Mucosa of gallbladder (tissue), 1 donor: ENCODE results near the gene COMMD1. TPM values are rescaled to one million over a fixed set of nuclear protein-coding genes. Genes with fewer than 3 reads are reported as not detected.
"Not testable (repeated sequence)": the region's sequence is repeated elsewhere in the genome, so short reads cannot be mapped to it uniquely, and the experiment has no call there.

Experiments used
- DNase-seq: peaks from one replicate; pipeline ENCODE4 v3.0.0-alpha.2; 2020; ENCODE audit warnings: low spot score
- total RNA-seq: library from RNA; stranded (reverse); gene quantifications from one replicate; pipeline ENCODE4 v1.2.1, GENCODE V29; 2021
- donor health status: DM: no; HTN: no; CAD: no.

Gene COMMD1
- total RNA-seq, result 35.0 TPM

DNA sequence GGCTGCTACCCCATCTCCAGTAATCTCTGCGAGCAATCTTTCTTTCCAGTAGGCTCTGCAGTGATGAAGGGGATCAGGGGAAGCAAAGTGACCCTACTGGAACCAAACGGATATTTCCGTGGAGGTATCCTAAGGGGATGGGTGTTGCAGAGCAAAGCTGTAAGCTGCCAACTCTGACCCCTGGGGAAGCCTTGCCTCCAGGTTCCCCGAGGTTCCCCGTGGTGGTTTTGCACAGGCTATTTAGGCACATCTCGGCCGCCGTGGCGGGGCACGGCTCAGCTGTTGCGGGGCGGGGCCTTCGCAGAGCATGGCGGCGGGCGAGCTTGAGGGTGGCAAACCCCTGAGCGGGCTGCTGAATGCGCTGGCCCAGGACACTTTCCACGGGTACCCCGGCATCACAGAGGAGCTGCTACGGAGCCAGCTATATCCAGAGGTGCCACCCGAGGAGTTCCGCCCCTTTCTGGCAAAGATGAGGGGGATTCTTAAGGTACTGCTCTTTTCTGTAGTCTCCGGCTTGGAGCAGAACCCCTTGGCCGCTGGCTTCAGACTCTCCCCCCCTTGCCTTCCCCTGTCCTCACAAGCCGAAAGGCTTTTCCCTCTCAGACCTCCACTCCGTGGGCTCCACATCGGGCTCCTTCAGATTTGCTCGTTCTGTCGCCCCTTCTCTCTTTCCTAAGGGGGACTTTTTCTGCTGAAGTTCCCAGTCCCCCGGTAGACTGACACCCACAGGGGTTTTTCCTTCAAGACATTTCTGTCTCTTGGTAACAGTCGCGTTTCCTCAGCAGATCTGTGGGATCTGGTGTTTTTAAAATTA is at the start of gene COMMD1:
TSS of gene COMMD1 (plus strand) at position 303 of the 814 bp plus-strand sequence. CDS start at position 308, 5 bp downstream.
- DNase-seq, result peak; percentile 82

DNA sequence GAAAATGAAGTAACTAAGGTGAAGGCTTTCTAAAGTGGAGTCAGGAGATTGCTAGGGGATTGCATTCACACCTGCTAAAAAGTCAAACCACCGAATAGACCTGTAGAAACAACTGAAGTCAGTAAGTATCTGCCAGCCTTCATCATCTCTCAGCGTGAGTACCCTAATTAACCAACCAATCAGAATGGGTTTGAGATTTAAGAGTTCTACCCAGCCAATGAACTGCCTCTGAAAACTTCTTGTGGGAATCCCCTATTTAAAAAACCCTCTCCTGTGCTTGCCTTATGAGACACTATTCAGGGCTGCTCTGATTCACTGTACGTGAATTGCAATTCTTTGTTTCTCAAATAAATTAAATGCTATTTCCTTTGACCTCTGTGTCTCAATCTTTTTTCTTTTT is 48.2 kb upstream of the COMMD1 start:
- DNase-seq, result no peak

- no peak for DNase-seq
Observed at GRCh38 chr2:61862085-61862484, 43.4 kb upstream of the COMMD1 start.

GRCh38 chr2:61866482-61867089 is 38.9 kb upstream of the COMMD1 start:
- DNase-seq, result not testable (repeated sequence)

DNA sequence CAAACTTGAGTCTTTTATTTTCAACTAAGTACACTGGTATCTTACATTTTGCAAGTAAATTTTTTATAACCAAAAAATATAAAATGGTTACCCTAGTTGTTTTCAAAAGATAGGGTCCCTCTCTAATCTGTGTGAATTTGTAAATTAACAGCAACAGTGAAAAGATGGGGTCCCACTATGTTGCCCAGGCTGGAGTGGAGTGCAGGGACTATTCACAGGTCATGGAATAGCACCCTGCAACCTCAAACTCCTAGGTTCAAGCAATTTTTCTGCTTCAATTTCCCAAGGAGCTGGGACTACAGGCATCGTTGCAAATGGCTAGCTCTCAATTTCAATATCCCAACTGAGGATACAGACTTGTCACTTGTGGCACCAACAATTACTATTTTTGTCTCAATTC is 29.1 kb upstream of the COMMD1 start:
- no peak for DNase-seq

- no peak for DNase-seq
Observed at GRCh38 chr2:61877571-61878245, 27.8 kb upstream of the COMMD1 start.

GRCh38 chr2:61878761-61879160 is 26.7 kb upstream of the COMMD1 start:
- DNase-seq, result no peak

- DNase-seq, result not testable (repeated sequence)
Observed at GRCh38 chr2:61879351-61879750, 26.1 kb upstream of the COMMD1 start.

GRCh38 chr2:61882850-61883249 is 22.6 kb upstream of the COMMD1 start:
- no peak for DNase-seq

DNA sequence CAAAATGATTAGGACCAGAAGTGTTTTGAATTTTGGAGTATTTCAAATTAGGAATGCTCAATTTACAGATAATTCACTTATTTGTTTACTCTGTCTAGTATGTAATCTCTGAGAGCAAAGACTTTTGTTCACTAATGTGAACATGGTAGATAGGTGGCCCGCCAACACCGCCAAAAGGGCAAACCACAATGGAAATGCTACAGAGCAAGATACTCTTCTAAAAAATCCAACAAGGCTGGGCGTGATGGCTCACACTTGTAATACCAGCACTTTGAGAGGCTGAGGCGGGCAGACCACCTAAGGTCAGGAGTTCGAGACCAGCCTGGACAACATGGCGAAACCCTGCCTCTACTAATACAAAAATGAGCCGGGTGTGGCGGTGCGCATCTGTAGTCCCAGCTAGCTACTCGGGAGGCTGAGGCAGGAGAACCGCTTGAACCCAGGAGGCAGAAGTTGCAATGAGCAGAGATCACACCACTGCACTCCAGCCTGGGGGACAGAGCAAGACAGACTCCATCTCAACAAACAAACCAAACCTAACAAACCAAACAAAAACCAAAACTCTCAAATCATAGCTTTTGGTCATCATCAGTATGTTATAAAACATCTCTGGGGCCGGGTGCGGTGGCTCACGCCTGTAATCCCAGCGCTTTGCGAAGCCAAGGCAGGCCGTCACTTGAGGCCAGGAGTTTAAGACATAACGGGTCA is 19.4 kb upstream of the COMMD1 start:
- no peak for DNase-seq

DNA sequence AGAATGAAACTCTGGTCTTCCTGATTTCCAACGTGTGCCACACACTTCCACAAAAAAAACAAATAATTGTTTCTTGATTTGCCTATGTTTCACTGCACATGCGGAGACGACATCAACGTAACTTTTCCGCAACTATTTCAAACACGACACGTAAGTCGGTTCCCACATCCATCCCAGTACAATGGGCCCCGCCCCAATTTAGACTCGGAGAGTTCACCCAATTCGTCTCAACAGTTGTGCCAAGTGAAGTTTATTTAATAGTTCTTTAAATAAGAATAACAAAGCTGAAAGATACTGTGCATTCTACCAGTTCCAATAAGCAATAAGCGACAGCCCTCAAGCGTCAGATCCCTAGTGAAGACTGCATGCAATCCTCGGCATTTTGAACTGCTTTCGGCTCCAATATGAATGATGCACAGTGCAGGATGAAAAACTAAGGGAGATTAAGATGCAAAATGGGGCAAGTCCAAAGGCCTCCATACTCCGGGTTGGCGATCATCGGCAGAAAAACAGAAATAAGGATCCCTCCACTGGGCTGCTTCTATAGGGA is 17.7 kb upstream of the COMMD1 start:
- no peak for DNase-seq

- DNase-seq, result peak; percentile 91
Observed at GRCh38 chr2:61888267-61889055, 17.0 kb upstream of the COMMD1 start, which contains the start of gene CCT4. Gene CCT4 (minus strand): TSS chr2:61888656. CDS start chr2:61888507, 149 bp downstream.

DNA sequence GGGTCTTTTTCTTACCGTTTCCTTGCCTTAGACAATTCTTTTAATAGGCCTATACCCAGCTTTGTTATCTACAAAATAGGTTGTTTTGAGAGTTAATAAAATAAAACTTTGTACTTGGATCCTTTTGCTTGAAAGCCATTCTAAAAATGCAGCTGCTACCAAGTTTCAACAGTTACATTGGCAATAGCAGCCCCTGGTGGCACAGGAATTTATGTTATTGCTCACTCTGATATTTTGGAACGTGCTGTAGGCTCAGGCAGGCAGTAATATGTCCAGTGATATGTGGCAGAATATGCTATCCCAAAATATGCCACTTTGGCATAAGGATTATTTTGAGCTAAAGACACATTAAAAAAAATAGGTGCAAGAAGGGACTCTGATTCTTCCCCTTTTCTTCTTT is 6.7 kb upstream of the COMMD1 start:
- DNase-seq, result no peak

DNA sequence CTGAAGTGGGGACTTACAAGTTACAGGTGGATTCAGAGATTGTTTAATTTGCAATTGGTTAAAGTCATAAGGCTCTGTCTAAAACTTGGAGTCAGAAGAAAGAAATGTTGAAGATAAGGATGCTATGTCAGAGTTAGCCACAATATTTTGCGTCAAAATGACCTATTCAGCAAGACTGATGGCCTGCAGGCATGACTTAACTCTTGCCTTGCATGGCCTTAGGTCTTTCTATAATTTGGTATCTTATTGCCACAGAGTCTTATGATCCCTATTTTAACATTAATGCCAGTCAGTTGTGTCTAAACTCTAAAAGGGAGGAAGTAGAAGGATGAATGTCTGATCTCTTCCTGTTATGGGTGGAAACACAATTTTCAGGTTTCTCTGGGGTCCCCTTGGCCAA is 5.2 kb upstream of the COMMD1 start:
- DNase-seq, result no peak

DNA sequence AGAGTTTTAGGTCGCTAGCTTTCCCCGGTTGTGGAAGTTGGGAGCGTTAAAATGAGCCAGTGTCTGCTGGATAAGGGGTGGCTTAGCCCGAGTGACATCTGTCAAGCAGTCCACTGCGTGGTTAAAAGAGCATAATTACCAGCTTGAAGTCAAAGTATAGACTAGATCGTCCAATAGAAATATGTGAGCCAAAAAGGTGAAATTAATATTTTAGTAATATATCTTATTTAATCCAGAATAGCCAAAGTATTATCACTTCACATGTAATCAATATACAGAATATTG is 654 bp downstream of the COMMD1 start:
- no peak for DNase-seq

GRCh38 chr2:61909116-61909515 is 3.6 kb downstream of the COMMD1 start:
- DNase-seq, result no peak

GRCh38 chr2:61910603-61911002 is 5.1 kb downstream of the COMMD1 start:
- DNase-seq, result no peak

DNA sequence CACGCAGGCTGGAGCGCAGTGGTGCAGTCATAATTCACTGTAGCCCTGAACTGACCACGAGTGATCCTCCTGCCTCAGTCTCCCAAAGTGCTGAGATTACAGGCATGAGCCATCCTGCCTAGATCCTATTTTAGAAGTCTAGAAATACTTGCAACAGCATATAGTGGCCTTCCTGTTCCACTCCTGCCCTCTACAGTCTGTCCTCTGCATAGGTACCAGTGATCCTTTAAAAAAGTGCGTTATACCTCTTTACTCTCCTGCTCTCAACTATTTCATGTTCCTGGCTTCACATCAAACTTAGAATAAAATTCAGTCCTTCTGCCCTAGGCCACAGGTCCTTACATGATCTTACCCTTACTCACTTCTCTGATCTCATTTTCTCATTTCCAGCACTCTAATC is 6.0 kb downstream of the COMMD1 start:
- DNase-seq, result no peak

- DNase-seq, result not testable (repeated sequence)
Observed at GRCh38 chr2:61914794-61915193, 9.3 kb downstream of the COMMD1 start.

- DNase-seq, result no peak
Observed at GRCh38 chr2:61920548-61920947, 15.1 kb downstream of the COMMD1 start.

DNA sequence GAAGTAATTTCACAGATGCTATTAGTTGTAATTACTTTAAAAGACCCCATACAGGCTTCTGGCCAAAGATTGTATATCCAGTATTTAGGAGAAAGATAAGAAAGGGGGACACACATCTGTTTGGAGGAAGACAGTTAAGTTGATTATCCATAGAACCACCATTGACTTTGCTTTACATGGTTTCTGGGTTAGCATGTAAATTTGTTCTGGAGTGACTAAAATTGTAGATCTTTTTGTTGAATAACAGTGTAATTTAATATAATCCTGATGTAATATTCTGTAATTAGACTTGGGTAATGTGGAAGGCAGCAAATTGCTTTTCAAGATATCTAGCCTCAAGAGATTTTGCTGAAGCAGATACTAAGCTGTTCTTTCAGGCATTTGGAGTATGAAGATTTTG is 17.2 kb downstream of the COMMD1 start:
- no peak for DNase-seq
